NCI-H187 treated with DMSO at 0.1 percent for 48 hours (cell line): ENCODE results near the gene PYGO1.
"Not testable (repeated sequence)": the region's sequence is repeated elsewhere in the genome, so short reads cannot be mapped to it uniquely, and the experiment has no call there.

ENCODE experiments used
- DNase-seq: peaks from one replicate; lab custom pipeline; 2025; lab: John Stamatoyannopoulos, UW

The PYGO1 gene

GRCh38 chr15:55588070-55588814, at the start of gene PYGO1:
Gene PYGO1 (minus strand): TSS chr15:55588345. CDS start chr15:55587883, 462 bp downstream.
- DNase-seq, result no peak

- DNase-seq, result no peak
Measured at GRCh38 chr15:55637086-55637485, 48.9 kb upstream of the PYGO1 start.

GRCh38 chr15:55633731-55634130, 45.6 kb upstream of the PYGO1 start:
- DNase-seq, result no peak

GRCh38 chr15:55632434-55632833, 44.3 kb upstream of the PYGO1 start:
- DNase-seq, result no peak

GRCh38 chr15:55630858-55631257, 42.7 kb upstream of the PYGO1 start:
- DNase-seq, result no peak

- no peak for DNase-seq
Measured at GRCh38 chr15:55628369-55628730, 40.2 kb upstream of the PYGO1 start.

- no peak for DNase-seq
Measured at GRCh38 chr15:55627730-55628368, 39.7 kb upstream of the PYGO1 start.

- no peak for DNase-seq
Measured at GRCh38 chr15:55619783-55620182, 31.6 kb upstream of the PYGO1 start.

GRCh38 chr15:55618387-55618786, 30.2 kb upstream of the PYGO1 start:
- DNase-seq, result no peak

- no peak for DNase-seq
Measured at GRCh38 chr15:55615445-55615844, 27.3 kb upstream of the PYGO1 start.

- DNase-seq, result no peak
Measured at GRCh38 chr15:55613727-55614126, 25.6 kb upstream of the PYGO1 start.

GRCh38 chr15:55606214-55606613, 18.1 kb upstream of the PYGO1 start:
- no peak for DNase-seq

GRCh38 chr15:55601374-55601773, 13.2 kb upstream of the PYGO1 start:
- DNase-seq, result no peak

- DNase-seq, result no peak
Measured at GRCh38 chr15:55599439-55599838, 11.3 kb upstream of the PYGO1 start.

- DNase-seq, result not testable (repeated sequence)
Measured at GRCh38 chr15:55593019-55593418, 4.9 kb upstream of the PYGO1 start.

GRCh38 chr15:55590788-55591187, 2.6 kb upstream of the PYGO1 start:
- no peak for DNase-seq

GRCh38 chr15:55589287-55589686, 1.1 kb upstream of the PYGO1 start:
- DNase-seq, result no peak

GRCh38 chr15:55588815-55589115, 620 bp upstream of the PYGO1 start:
- DNase-seq, result no peak

GRCh38 chr15:55587321-55588069, 650 bp downstream of the PYGO1 start:
- DNase-seq, result no peak

- no peak for DNase-seq
Measured at GRCh38 chr15:55586808-55587207, 1.3 kb downstream of the PYGO1 start.

GRCh38 chr15:55576943-55577342, 11.2 kb downstream of the PYGO1 start:
- DNase-seq, result no peak

GRCh38 chr15:55574096-55574495, 14.0 kb downstream of the PYGO1 start:
- DNase-seq, result no peak

GRCh38 chr15:55573224-55573623, 14.9 kb downstream of the PYGO1 start:
- no peak for DNase-seq
